Neural cell (in vitro differentiated cells): ENCODE data around the gene TBX2. TPM values are rescaled to one million over a fixed set of nuclear protein-coding genes. Genes with fewer than 3 reads are reported as not detected.
A peak's percentile ranks its signal among the peaks of the same experiment; 100 is the strongest.

ENCODE experiments used
- H2AFZ ChIP-seq: fragments of 200-600, 300-800 bp; sonication (generic), shearing (Covaris generic); 2 replicates; pipeline ENCODE4 v1.6.0; 2014; ENCODE audit warnings: low read depth, mild to moderate bottlenecking, antibody characterized with exemption, low read length, moderate library complexity
- H3F3A ChIP-seq: fragments of 200-600 bp; shearing (Covaris generic); 2 replicates; pipeline ENCODE4 v1.6.1; 2016; ENCODE audit warnings: mild to moderate bottlenecking, moderate library complexity, mixed read lengths, antibody characterized with exemption, low read length; ENCODE audit not compliant: insufficient read depth, poor library complexity, severe bottlenecking
- H3K27ac ChIP-seq: fragments of 200-600, 300-800 bp; sonication (generic), shearing (Covaris generic); 2 replicates; pipeline ENCODE4 v1.5.1; 2014; ENCODE audit warnings: mild to moderate bottlenecking, low read length, moderate library complexity
- H3K27me3 ChIP-seq: fragments of 300-800, 200-600 bp; sonication (generic), shearing (Covaris generic); 2 replicates; pipeline ENCODE4 v1.6.0; 2014; ENCODE audit warnings: mild to moderate bottlenecking, low read depth, low read length, moderate library complexity; ENCODE audit not compliant: insufficient read depth
- H3K36me3 ChIP-seq: fragments of 300-800, 200-600 bp; sonication (generic), shearing (Covaris generic); 2 replicates; pipeline ENCODE4 v1.5.1; 2014; ENCODE audit warnings: mild to moderate bottlenecking, antibody characterized with exemption, low read length, moderate library complexity; ENCODE audit not compliant: insufficient read depth
- H3K4me2 ChIP-seq: fragments of 300-800, 200-600 bp; sonication (generic), shearing (Covaris generic); 2 replicates; pipeline ENCODE4 v1.6.0; 2014; ENCODE audit warnings: mild to moderate bottlenecking, low read length
- H3K4me3 ChIP-seq: fragments of 300-800, 200-600 bp; sonication (generic), shearing (Covaris generic); 2 replicates; pipeline ENCODE4 v1.5.1; 2014; ENCODE audit warnings: mild to moderate bottlenecking, low read length, moderate library complexity
- H3K79me2 ChIP-seq: fragments of 200-600 bp; shearing (Covaris generic); replicated peaks from 2 replicates; pipeline ENCODE4 v1.6.0; 2014; ENCODE audit warnings: mild to moderate bottlenecking, low read length, moderate library complexity; ENCODE audit not compliant: insufficient read depth
- H3K9ac ChIP-seq: fragments of 300-800, 200-600 bp; sonication (generic), shearing (Covaris generic); 2 replicates; pipeline ENCODE4 v1.6.1; 2016; ENCODE audit warnings: mild to moderate bottlenecking, low read length, mixed read lengths
- H3K9me2 ChIP-seq: fragments of 200-600 bp; shearing (Covaris generic); 2 replicates; pipeline ENCODE4 v1.6.1; 2016; ENCODE audit warnings: mild to moderate bottlenecking, low read length, mixed read lengths; ENCODE audit not compliant: insufficient read depth
- H3K9me3 ChIP-seq: fragments of 200-600, 300-800 bp; sonication (generic), shearing (Covaris generic); 2 replicates; pipeline ENCODE4 v1.6.1; 2016; ENCODE audit warnings: mild to moderate bottlenecking, mixed run types, low read length, moderate library complexity, mixed read lengths
- H4K20me1 ChIP-seq: fragments of 200-600 bp; shearing (Covaris generic); 2 replicates; pipeline ENCODE4 v1.6.1; 2016; ENCODE audit warnings: mild to moderate bottlenecking, mixed run types; ENCODE audit not compliant: insufficient read depth
- EP300 ChIP-seq: fragments of 450-650 bp; conservative IDR thresholded peaks from 2 replicates; pipeline ENCODE4 v1.6.1; 2014; ENCODE audit warnings: antibody characterized with exemption, mild to moderate bottlenecking, moderate library complexity; ENCODE audit not compliant: poor library complexity, severe bottlenecking
- EZH2 ChIP-seq: fragments of 200-600, 300-800 bp; shearing (Covaris generic), sonication (generic); IDR thresholded peaks from 2 replicates; pipeline ENCODE4 v1.6.1; 2014; ENCODE audit warnings: antibody characterized with exemption, low read length, borderline replicate concordance, mild to moderate bottlenecking; ENCODE audit not compliant: insufficient read depth, poor library complexity, severe bottlenecking
- POLR2AphosphoS5 ChIP-seq: IDR thresholded peaks from 2 replicates; pipeline ENCODE4 v1.6.1; 2012
- SMC3 ChIP-seq: fragments of 450-650 bp; conservative IDR thresholded peaks from 2 replicates; pipeline ENCODE4 v1.6.1; 2014; ENCODE audit warnings: antibody characterized with exemption, mild to moderate bottlenecking, moderate library complexity; ENCODE audit not compliant: poor library complexity
- polyA plus RNA-seq: library from polyadenylated mRNA; depleted of rRNA; stranded (reverse); fragments of >200 nt; gene quantifications from 2 replicates; pipeline ENCODE4 v1.2.3, GENCODE V29; 2014

The TBX2 gene
- polyA plus RNA-seq, 1 donor from 2014 or later, result not detected

- Histone ChIP-seq H3K79me2 (no peaks in the 10 kb centered on the region), H3K4me3 (no peak overlapping the region), H3K9me3 (no peaks in the 10 kb centered on the region), H3K27me3 (peaks cover 98% of the 10 kb centered on the region), H3K9me2 (no peaks in the 10 kb centered on the region), H4K20me1 (no peaks in the 10 kb centered on the region), H2AFZ (no peak overlapping the region), H3K9ac (no peak overlapping the region), H3K27ac (no peak overlapping the region), H3K36me3 (no peaks in the 10 kb centered on the region), H3K4me2 (no peak overlapping the region), H3F3A (no peaks in the 10 kb centered on the region)
- no peak for TF ChIP-seq SMC3
- peak; percentile 76 for TF ChIP-seq POLR2AphosphoS5
Observed at GRCh38 chr17:61453566-61454380, 54.1 kb downstream of the TBX2 start.

GRCh38 chr17:61454381-61455323 is 55.0 kb downstream of the TBX2 start:
- peak overlapping the region; percentile 23 for H3K4me3 ChIP-seq
- no peaks in the 10 kb centered on the region for H3K79me2 ChIP-seq
- no peaks in the 10 kb centered on the region for H3K9me3 ChIP-seq
- no peaks in the 10 kb centered on the region for H3K36me3 ChIP-seq
- H3K27me3 ChIP-seq, result peaks cover 100% of the 10 kb centered on the region
- no peak overlapping the region for H3K9ac ChIP-seq
- H3F3A ChIP-seq, result no peaks in the 10 kb centered on the region
- H4K20me1 ChIP-seq, result no peaks in the 10 kb centered on the region
- no peak overlapping the region for H2AFZ ChIP-seq
- H3K9me2 ChIP-seq, result no peaks in the 10 kb centered on the region
- no peak overlapping the region for H3K27ac ChIP-seq
- H3K4me2 ChIP-seq, result no peak overlapping the region
- TF ChIP-seq EZH2 (peak; percentile 92), POLR2AphosphoS5 (no peak), EP300 (no peak)

GRCh38 chr17:61455324-61456060 is 55.8 kb downstream of the TBX2 start:
- H3F3A ChIP-seq, result no peaks in the 10 kb centered on the region
- H3K36me3 ChIP-seq, result no peaks in the 10 kb centered on the region
- no peaks in the 10 kb centered on the region for H3K79me2 ChIP-seq
- H3K4me2 ChIP-seq, result no peak overlapping the region
- TF ChIP-seq EP300 (no peak), EZH2 (no peak)
- H4K20me1 ChIP-seq, result no peaks in the 10 kb centered on the region
- no peak overlapping the region for H2AFZ ChIP-seq
- H3K27me3 ChIP-seq, result peaks cover 100% of the 10 kb centered on the region
- H3K9me2 ChIP-seq, result no peaks in the 10 kb centered on the region
- H3K9ac ChIP-seq, result no peak overlapping the region
- no peak overlapping the region for H3K4me3 ChIP-seq
- peaks cover 3% of the 10 kb centered on the region for H3K9me3 ChIP-seq
- no peak overlapping the region for H3K27ac ChIP-seq
